A673 (cell line): ENCODE data around the gene TFF1. TPM values are rescaled to one million over a fixed set of nuclear protein-coding genes. Genes with fewer than 3 reads are reported as not detected.

Experiments used
- BruUV-seq: library from RNA; stranded (reverse); fragments of 400-500 nt; replicated peaks from 2 replicates; lab custom pipeline; 2021; lab: Mats Ljungman, UMichigan
- CTCF ChIA-PET: fragments of 300-600 bp; sonication (Branson Sonifier 250); formaldehyde crosslinking; loops from one replicate; lab custom pipeline; 2022; ENCODE audit warnings: antibody characterized with exemption; lab: Charles Lee
- POLR2A ChIA-PET: fragments of 300-600 bp; sonication (Branson Sonifier 250); formaldehyde crosslinking; loops from one replicate; lab custom pipeline; 2022; ENCODE audit warnings: antibody characterized with exemption; ENCODE audit not compliant: low non-redundant PET; lab: Charles Lee
- DNase-seq: peaks from one replicate; pipeline ENCODE4 v3.0.0-alpha.2; 2015; ENCODE audit warnings: low spot score
- H3K27ac ChIP-seq: fragments of 200-600 bp; sonication (generic); 2 replicates; pipeline ENCODE4 v1.5.1; 2016; ENCODE audit warnings: mixed run types, low read depth, mild to moderate bottlenecking, mixed read lengths, antibody characterized with exemption, low read length; ENCODE audit not compliant: poor library complexity, severe bottlenecking
- H3K27me3 ChIP-seq: fragments of 200-600 bp; sonication (generic); replicated peaks from 2 replicates; pipeline ENCODE4 v1.6.1; 2017; ENCODE audit warnings: mixed run types, low read depth, mild to moderate bottlenecking, mixed read lengths, antibody characterized with exemption, low read length; ENCODE audit not compliant: insufficient read depth, poor library complexity
- H3K36me3 ChIP-seq: fragments of 200-600 bp; sonication (generic); 2 replicates; pipeline ENCODE4 v1.6.1; 2016; ENCODE audit warnings: mixed run types, mild to moderate bottlenecking, mixed read lengths, antibody characterized with exemption, low read length; ENCODE audit not compliant: insufficient read depth, poor library complexity, severe bottlenecking
- H3K4me1 ChIP-seq: fragments of 200-600 bp; sonication (generic); 2 replicates; pipeline ENCODE4 v1.6.1; 2017; ENCODE audit warnings: mixed run types, mild to moderate bottlenecking, mixed read lengths, antibody characterized with exemption, low read length; ENCODE audit not compliant: insufficient read depth, poor library complexity, severe bottlenecking
- H3K4me3 ChIP-seq: fragments of 200-600 bp; sonication (generic); 2 replicates; pipeline ENCODE4 v1.5.1; 2016; ENCODE audit warnings: low read depth, mixed run types, mild to moderate bottlenecking, mixed read lengths, low read length; ENCODE audit not compliant: poor library complexity, severe bottlenecking
- H3K9me3 ChIP-seq: fragments of 200-600 bp; sonication (generic); 2 replicates; pipeline ENCODE4 v1.6.1; 2016; ENCODE audit warnings: mixed run types, low read depth, mild to moderate bottlenecking, mixed read lengths, antibody characterized with exemption, low read length; ENCODE audit not compliant: poor library complexity, severe bottlenecking
- CTCF ChIP-seq: fragments of 300-800, 200-600 bp; sonication (generic); conservative IDR thresholded peaks from 2 replicates; pipeline ENCODE4 v1.5.1; 2017; ENCODE audit warnings: low read depth, mild to moderate bottlenecking, antibody characterized with exemption, low read length, moderate library complexity, mixed read lengths
- EZH2 ChIP-seq: fragments of 200-600 bp; sonication (generic); IDR thresholded peaks from 2 replicates; pipeline ENCODE4 v1.6.1; 2017; ENCODE audit warnings: borderline replicate concordance, low read depth, mild to moderate bottlenecking, mixed read lengths, antibody characterized with exemption, low read length; ENCODE audit not compliant: poor library complexity, severe bottlenecking
- intact Hi-C: fragments of 100-400 bp; cut with micrococcal nuclease; formaldehyde crosslinking; loops from one replicate; pipeline ENCODE4 v1.10.0; 2022; ENCODE audit not compliant: unreplicated experiment
- total RNA-seq: library from RNA; stranded (reverse); gene quantifications from 2 replicates; pipeline ENCODE4 v1.2.3, GENCODE V29; 2021

Gene TFF1
- total RNA-seq, 1 experiment from 2014 or later: not detected

- ChIA-PET CTCF (no interaction called here), POLR2A (no interaction called here)
- Histone ChIP-seq H3K27me3 (no peaks in the 10 kb centered on the region), H3K4me3 (no peak overlapping the region), H3K36me3 (no peaks in the 10 kb centered on the region), H3K9me3 (no peaks in the 10 kb centered on the region), H3K4me1 (peaks cover 3% of the 10 kb centered on the region), H3K27ac (no peak overlapping the region)
- no peak for DNase-seq
- no peak for TF ChIP-seq CTCF
- TF ChIP-seq EZH2: no peak
- no TSS peak for BruUV-seq
- intact Hi-C loops: no loop called here
Observed at GRCh38 chr21:42369821-42370220, 3.5 kb upstream of the TFF1 start.

GRCh38 chr21:42367367-42368165 is 1.2 kb upstream of the TFF1 start:
- TF ChIP-seq EZH2 (no peak), CTCF (no peak)
- ChIA-PET POLR2A (no interaction called here), CTCF (no interaction called here)
- intact Hi-C loops: no loop called here
- Histone ChIP-seq H3K9me3 (no peaks in the 10 kb centered on the region), H3K4me1 (peaks cover 3% of the 10 kb centered on the region), H3K36me3 (no peaks in the 10 kb centered on the region), H3K27me3 (no peaks in the 10 kb centered on the region), H3K27ac (no peak overlapping the region), H3K4me3 (no peak overlapping the region)
- BruUV-seq: no TSS peak
- no peak for DNase-seq

GRCh38 chr21:42365770-42366169 is 565 bp downstream of the TFF1 start:
- no peak overlapping the region for H3K27ac ChIP-seq
- no peak overlapping the region for H3K4me3 ChIP-seq
- H3K36me3 ChIP-seq: no peaks in the 10 kb centered on the region
- H3K4me1 ChIP-seq: peaks cover 3% of the 10 kb centered on the region
- ChIA-PET POLR2A (no interaction called here), CTCF (no interaction called here)
- no peak for TF ChIP-seq CTCF
- no peak for TF ChIP-seq EZH2
- no peaks in the 10 kb centered on the region for H3K27me3 ChIP-seq
- intact Hi-C loops: no loop called here
- BruUV-seq: no TSS peak
- no peak for DNase-seq
- H3K9me3 ChIP-seq: no peaks in the 10 kb centered on the region
